GM08714 (cell line): Measurements from ENCODE around the gene KRTAP10-4.
"Not testable (repeated sequence)": the region's sequence is repeated elsewhere in the genome, so short reads cannot be mapped to it uniquely, and the experiment has no call there.

Source experiments
- H3K4me3 ChIP-seq: fragments of 200-500 bp; sonication (Bioruptor generic); 2 replicates; pipeline ENCODE4 v1.5.1; 2014; ENCODE audit warnings: mild to moderate bottlenecking, low read length, inconsistent platforms
- ZNF274 ChIP-seq: IDR thresholded peaks from 2 replicates; pipeline ENCODE4 v1.6.1; 2012; ENCODE audit warnings: mild to moderate bottlenecking, low read depth, low read length

KRTAP10-4 gene

DNA sequence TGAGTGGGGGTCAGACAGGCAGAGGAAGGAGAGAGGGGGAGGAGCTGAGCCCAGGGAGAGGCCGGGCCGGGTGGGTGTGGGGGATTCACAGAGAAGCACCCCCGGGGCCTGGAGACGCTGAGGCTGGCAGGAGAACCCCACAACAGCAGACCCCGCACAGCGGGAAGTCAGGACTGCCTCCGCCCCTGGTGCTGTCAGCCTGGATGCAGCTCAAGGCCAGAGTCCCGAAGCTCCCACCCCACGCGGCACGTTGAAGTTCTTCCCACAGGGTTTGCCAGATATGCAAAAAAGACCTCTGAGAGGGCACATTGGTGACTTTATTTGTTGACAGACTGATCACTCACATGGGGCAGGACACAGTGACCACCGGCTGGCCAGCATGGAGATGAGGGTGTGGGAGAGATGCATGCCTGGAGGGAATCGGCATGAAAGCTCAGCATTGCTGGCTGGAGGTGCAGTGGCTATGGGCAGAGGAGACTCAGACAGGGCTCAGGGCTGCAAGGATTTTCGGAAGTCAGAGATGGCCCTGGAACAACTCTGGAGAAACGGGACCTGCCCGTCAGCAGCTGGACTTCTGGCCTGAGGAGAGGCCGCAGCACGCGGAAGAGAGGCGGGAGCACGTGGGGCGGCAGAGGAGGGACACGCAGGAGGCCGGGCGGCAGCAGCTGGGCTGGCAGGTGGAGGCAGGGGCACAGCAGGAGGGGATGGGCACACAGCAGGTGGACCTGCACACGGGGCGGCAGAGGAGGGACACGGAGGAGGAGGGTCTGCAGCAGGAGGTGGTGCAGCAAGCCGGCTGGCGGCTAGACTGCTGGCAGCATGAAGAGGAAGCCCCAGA lies 15.8 kb upstream of the KRTAP10-4 start:
- TF ChIP-seq ZNF274 = no peak
- no peak overlapping the region for H3K4me3 ChIP-seq

DNA sequence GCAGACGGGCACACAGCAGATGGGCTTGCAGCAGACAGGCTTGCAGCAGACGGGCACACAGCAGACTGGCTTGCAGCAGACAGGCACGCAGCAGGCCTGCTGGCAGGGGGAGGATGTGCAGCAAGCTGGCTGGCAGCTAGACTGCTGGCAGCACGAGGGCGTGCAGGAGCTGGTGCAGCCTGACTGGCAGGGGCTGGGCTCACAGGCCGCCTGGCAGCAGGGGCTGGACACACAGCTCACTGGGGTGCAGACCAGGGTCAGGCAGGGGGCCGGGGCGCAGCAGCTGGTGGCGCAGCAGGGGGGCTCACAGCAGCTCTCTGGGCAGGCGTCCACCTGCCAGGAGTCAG lies 15.2 kb upstream of the KRTAP10-4 start:
- not testable (repeated sequence) for H3K4me3 ChIP-seq

DNA sequence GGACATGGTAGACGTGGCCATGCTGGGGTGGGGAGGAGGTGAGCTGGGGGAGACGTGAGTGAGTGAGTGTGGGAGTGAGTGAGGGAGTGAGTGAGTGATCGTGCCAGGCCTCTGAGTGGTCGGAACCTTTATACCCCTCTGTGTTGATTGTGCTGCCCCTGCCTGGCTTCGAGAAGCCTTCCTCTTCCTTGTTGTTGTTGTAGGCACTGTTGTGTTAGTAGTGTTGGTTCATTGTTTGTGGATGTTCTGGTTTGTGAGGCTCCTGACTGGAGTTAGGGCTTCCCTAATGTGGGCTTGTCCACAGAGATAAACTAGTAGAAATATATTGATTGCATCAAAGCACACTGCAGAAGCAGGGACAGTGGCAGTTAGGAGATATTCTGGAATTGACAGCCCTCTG lies 14.8 kb upstream of the KRTAP10-4 start, which contains the start of gene KRTAP10-3:
Gene KRTAP10-3 (minus strand): TSS at position 101 of the 400 bp plus-strand sequence. CDS start 80 bp downstream, at position 21.
- TF ChIP-seq ZNF274 = no peak
- H3K4me3 ChIP-seq = no peak within 1 kb of the TSS

DNA sequence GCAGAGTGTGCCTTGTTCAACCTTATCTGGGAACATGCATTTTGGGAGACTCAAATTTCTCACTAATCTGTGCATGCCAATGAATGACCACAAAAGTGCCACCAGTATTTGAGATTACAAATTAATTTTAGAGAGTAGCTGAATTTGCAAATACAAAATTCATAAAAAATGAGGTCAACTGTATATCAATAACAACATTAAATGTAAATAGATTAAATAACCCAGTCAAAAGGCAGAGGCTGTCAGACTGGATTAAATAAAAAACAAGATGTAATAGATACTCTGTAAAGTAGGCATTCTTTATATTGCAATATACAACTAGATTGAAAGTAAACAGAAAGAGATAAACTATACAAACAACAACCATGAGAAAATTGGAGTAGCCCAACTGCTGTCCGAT lies 9.4 kb upstream of the KRTAP10-4 start:
- no peak overlapping the region for H3K4me3 ChIP-seq
- no peak for TF ChIP-seq ZNF274

DNA sequence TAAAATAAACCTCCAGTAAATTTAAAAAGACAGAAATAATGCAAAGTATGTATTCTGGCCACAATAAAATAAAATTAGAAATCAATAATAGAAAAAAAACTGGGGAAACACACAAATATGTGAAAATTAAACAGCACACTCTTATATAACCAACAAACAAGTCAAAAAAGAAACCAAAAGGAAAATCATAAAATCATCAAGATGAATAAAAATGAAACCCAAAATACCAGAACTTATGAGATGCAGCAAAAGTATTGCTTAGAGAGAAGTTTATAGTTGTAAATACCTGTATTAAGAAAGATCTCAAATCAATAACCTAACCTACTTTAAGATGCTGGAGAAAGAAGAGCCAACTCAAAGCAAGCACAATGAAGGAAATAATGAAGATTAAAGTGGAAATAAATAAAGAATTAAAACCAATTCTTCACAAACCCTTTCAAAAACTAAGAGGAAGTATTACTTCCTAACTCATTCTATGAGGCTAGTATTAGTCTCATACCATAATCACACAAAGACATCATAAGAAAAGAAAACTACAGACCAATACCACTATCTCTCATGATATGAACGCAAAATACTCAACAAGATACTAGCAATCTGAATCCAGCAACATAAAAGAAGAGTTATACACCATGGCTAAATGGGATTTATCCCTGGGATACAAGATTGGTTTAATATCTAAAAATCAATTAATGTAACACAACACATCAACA lies 8.5 kb upstream of the KRTAP10-4 start:
- no peak overlapping the region for H3K4me3 ChIP-seq
- TF ChIP-seq ZNF274 = no peak

DNA sequence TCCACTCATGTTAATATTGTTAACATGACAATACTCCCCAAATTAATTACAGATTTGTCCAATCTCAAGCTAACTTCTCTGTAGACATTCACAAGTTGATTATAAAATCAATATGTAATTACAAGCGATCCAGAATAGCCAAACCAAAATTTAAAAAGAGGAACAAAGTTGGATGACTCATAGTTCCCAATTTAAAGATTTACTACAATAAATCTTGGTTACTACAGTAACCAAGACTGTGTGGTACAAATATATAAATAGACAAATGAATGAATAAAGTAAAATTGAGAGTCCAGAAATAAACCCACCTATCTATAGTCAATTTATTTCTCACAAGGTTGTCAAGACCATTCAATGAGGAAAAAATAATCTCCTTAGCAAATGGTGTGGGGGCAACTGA lies 7.1 kb upstream of the KRTAP10-4 start:
- no peak for TF ChIP-seq ZNF274
- no peak overlapping the region for H3K4me3 ChIP-seq

DNA sequence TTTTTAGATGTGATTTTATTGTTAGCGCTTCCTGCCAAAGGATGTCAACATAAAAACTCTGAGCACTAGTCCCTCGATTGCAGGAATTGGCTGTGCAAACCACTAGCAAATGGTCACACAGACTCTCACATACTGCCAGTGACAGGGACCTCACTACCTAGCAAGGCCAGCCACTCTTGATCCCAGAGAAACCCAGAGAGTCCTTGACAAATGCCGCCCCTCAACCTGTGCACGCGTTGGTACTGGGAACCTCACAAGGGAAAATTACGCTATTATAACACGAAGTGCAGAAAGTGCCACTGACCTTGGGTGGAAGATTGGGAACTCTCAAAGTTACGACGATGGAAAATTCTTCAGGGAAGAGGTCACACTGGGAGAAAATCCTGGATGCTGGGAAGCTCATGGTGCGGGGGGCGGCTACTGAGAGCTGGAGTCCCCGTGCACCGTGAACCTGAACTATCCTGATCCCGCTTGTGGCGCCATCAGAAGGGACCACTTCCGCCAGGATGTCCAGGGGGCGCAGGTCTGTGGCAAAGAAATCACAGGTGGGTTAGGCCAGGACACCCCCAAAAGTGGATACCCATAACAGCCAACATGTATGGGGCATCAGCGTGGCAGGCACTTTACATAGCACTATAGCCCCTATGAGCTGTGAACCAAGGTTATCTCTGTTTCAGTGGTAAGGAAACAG lies 5.9 kb upstream of the KRTAP10-4 start:
- H3K4me3 ChIP-seq = no peak overlapping the region
- no peak for TF ChIP-seq ZNF274

DNA sequence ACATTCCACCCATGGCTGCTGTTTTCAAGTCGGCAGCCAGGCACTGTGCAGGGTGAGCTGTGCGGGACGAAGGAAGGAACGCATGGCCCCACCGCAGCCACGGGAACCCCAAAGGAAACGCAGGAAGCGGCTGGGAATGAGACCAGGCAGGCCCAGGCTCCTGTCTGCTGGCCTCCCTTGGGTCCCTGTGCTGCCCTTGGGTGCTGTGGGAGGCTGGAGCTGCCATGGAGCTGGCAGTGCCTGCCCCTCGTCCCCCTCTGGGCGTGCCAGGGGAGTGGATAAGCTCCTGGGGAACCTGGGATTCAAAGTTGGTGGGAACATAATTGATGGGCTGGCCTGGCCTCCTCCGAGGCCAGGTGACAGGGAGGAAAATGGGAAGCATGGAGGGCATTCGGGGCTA lies 5.3 kb upstream of the KRTAP10-4 start:
- TF ChIP-seq ZNF274 = no peak
- H3K4me3 ChIP-seq = no peak overlapping the region

DNA sequence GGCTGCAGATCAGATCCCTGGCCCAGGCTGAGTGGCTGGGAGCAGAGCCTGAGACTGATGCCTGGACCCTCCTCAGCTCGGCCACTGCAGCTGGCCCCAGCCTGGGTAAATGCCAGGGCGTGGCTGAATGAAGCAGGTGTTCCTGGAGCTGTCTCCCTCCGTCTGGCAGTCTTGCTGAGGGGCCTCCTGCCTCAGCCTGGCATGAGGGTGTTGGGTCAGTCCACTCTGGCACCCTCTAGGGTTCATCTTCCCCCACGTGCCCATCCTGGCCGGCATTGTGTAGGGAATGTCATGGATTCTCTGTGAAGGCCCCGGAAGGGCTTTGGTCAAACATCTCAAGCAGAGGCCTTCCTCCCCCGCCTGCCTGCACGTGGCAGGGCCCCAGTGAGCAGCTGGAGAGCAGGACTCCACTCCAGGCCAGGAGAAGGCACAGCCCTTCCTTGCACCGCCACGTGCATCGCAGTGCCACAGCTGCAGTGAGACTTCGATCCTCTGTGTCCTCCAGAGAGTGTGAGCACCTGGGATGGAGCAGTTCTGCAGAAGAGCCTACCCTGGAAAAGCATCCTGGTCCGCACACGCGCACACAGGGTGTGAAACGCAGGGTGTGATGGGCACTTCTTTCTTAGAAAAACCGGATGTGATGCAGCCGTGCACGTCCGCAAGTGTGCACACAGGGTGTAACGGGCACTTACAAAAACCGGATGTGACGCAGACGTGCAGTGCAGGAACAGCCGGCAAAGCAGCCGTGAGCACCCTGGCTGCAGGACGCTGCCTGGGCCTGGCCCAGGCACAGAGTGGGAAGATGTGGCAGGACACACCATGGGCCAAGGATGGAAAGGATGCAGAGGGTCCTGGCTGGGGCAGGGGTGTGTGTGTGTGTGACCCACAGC lies 4.6 kb upstream of the KRTAP10-4 start:
- TF ChIP-seq ZNF274 = no peak
- no peak overlapping the region for H3K4me3 ChIP-seq

DNA sequence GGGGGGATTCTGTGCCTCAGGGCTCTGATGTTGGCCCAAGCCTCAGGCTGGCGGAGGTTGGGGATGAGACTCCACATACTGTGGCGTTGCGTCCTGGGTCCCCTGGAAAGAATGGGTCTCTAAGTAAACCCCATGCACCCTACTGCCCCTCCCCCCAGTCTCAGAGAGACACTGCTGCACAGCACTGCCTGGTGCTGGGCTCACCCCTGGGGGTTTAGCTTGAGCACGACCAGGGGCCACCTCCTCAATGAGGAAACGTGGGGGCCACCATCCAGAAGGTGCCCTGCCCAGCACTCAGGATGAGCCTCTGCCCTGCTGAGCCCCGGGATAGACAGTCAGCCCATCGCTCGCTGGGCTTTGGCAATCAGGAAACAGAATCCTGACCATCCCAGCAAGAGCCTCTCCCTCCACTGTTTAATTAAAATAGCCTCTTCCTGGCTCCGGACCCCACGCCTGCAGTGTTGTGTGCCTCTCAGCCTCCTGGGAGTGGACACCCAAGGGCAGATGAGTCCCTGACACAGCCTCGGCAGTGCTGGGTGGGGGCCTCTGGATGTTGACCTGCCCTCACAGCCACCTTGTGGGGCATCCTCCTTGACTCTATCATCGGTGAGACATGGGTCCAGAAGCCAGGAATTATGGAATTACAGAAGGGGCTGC lies 3.5 kb upstream of the KRTAP10-4 start:
- TF ChIP-seq ZNF274 = no peak
- no peak overlapping the region for H3K4me3 ChIP-seq

DNA sequence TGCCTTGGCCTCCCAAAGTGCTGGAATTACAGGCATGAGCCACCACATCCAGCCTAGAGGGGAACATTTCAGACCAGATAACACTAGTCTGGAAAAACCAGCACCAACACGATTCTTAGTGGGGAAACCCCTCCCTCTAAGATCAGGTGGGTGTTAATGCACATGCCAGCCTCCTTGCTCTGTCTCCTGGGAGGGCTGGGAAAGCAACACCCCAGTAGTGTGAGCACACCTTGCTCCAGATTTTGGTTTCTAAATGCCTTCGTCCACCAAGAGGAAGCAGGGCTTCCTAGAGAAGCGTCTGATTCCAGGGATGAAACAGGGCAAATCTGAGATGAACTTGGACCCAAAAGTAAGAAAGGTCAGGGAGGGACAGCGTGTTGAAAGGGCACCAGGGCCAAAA lies 2.2 kb upstream of the KRTAP10-4 start:
- TF ChIP-seq ZNF274 = no peak
- no peak overlapping the region for H3K4me3 ChIP-seq

DNA sequence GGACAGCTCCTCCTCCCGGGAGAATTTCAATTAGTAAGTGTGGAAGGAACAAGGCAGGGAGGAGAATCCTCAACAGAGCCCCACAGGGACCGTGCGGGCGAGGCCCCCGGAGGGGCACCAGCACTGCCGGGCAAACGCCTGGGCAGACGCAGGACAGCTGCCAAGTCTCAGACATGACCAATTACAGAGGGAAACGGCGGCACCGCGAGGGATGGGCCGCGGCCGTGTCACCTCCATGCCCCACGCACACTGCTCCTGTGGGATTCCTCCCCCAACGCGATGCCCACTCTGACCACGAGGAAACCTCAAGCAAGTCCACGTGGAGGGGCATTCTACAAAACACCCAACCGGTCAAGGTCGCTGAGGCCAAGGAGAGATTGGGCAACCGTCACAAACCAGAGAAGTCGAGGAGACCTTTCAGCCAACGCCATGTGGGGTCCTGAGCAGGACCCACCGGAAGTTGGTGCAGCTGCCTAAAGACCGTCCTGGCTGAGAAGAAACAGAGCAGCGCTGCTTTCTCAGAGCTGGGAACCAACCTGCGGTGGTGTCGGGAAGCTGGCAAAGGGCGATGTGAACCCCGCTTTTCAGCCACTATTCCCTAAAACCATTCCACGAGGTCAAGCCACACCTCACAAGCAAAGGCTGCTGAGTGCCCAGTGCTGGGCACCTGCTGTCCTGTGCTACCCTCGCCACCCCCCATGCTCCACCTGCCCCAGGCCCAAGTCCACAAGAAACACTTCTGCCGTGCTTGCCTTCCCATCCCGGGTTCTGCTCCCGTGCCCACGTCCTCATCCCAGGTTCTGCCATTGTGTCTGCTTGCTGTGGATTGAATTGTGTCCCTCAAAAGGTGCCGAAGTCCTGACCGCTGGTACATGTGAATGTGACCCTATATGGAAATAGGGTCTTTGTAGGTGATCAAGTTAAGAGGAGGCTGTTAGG lies 1.4 kb upstream of the KRTAP10-4 start:
- H3K4me3 ChIP-seq = no peak overlapping the region
- TF ChIP-seq ZNF274 = no peak
